Measurements from ENCODE around the gene PDIA5.
A peak's percentile ranks its signal among the peaks of the same experiment; 100 is the strongest.

PDIA5 gene

GRCh38 chr3:123021996-123022510 is 44.8 kb upstream of the PDIA5 start:
- in situ Hi-C loops (cut with HindIII; ENCODE audit: low sequenced_read_pairs): no loop called here

GRCh38 chr3:123024056-123024455 is 42.8 kb upstream of the PDIA5 start:
- in situ Hi-C loops (cut with HindIII; ENCODE audit: low sequenced_read_pairs): no loop called here
- DNase-seq (ENCODE audit: low read depth): no peak

More at GRCh38 chr3:123021996-123022510, 44.8 kb upstream of the PDIA5 start:
- no peak for DNase-seq (ENCODE audit: low read depth)
- no peak overlapping the region for H3K4me3 ChIP-seq (ENCODE audit: low read depth, low read length)
- TF ChIP-seq CTCF (IDR thresholded peaks at IDR 0.05; ENCODE audit: low read depth, low read length, missing control alignments): no peak

GRCh38 chr3:123025642-123026521 is 40.9 kb upstream of the PDIA5 start:
- in situ Hi-C loops (cut with HindIII; ENCODE audit: low sequenced_read_pairs): no loop called here
- no peak for DNase-seq (ENCODE audit: low read depth)
- TF ChIP-seq CTCF (IDR thresholded peaks at IDR 0.05; ENCODE audit: low read depth, low read length, missing control alignments): no peak
- H3K4me3 ChIP-seq (ENCODE audit: low read depth, low read length): peak overlapping the region; percentile 34

More at GRCh38 chr3:123024056-123024455, 42.8 kb upstream of the PDIA5 start:
- TF ChIP-seq CTCF (IDR thresholded peaks at IDR 0.05; ENCODE audit: low read depth, low read length, missing control alignments): no peak
- no peak overlapping the region for H3K4me3 ChIP-seq (ENCODE audit: low read depth, low read length)

- no peak for DNase-seq (ENCODE audit: low read depth)
- peak overlapping the region; percentile 34 for H3K4me3 ChIP-seq (ENCODE audit: low read depth, low read length)
- in situ Hi-C loops (cut with HindIII; ENCODE audit: low sequenced_read_pairs): no loop called here
- TF ChIP-seq CTCF (IDR thresholded peaks at IDR 0.05; ENCODE audit: low read depth, low read length, missing control alignments): no peak
Observed at GRCh38 chr3:123026565-123027291, 40.1 kb upstream of the PDIA5 start.

GRCh38 chr3:123027292-123028232 is 39.3 kb upstream of the PDIA5 start, which contains the start of gene SEMA5B:
TSS of gene SEMA5B (minus strand) at chr3:123027763. CDS start at chr3:122961263, 66,500 bp downstream.
- TF ChIP-seq CTCF (IDR thresholded peaks at IDR 0.05; ENCODE audit: low read depth, low read length, missing control alignments): peak; percentile 28
- DNase-seq (ENCODE audit: low read depth): no peak
- H3K4me3 ChIP-seq (ENCODE audit: low read depth, low read length): peak within 1 kb of the TSS; percentile 34
- in situ Hi-C loops (cut with HindIII; ENCODE audit: low sequenced_read_pairs): no loop called here

Data from astrocyte of the cerebellum (primary cell).